Stimulated activated CD8-positive, alpha-beta memory T cell treated with anti-CD3 and anti-CD28 coated beads, Interleukin-2, amount 100 ng/mL, for 48 hours (primary cell): ENCODE data around the gene COL18A1.

Experiments
- DNase-seq, 2 donors: peaks; one replicate each; pipeline ENCODE4 v3.0.0-alpha.2; 2020; ENCODE audit warnings: low read depth in 2 of 2

The COL18A1 gene

GRCh38 chr21:45545691-45546531 is 140.9 kb downstream of the COL18A1 start:
- no peak for DNase-seq

GRCh38 chr21:45546636-45547544 is 141.9 kb downstream of the COL18A1 start:
- DNase-seq = no peak

GRCh38 chr21:45547545-45547900 is 142.6 kb downstream of the COL18A1 start:
- no peak for DNase-seq

GRCh38 chr21:45548711-45549491 is 143.9 kb downstream of the COL18A1 start:
- DNase-seq = no peak

GRCh38 chr21:45549626-45550463 is 144.9 kb downstream of the COL18A1 start:
- no peak for DNase-seq

GRCh38 chr21:45550522-45551210 is 145.7 kb downstream of the COL18A1 start:
- DNase-seq = peak in 1 of 2 donors; percentile 52

- peak in 1 of 2 donors; percentile 34 for DNase-seq
Measured at GRCh38 chr21:45551316-45551715, 146.4 kb downstream of the COL18A1 start.

GRCh38 chr21:45551783-45552695 is 147.1 kb downstream of the COL18A1 start:
- DNase-seq = no peak

GRCh38 chr21:45552696-45553391 is 147.9 kb downstream of the COL18A1 start:
- DNase-seq = no peak

GRCh38 chr21:45554477-45555175 is 149.7 kb downstream of the COL18A1 start:
- peak; percentile 76 to 83 for DNase-seq

- DNase-seq = no peak
Measured at GRCh38 chr21:45555251-45555556, 150.2 kb downstream of the COL18A1 start.

- peak; percentile 49 to 54 for DNase-seq
Measured at GRCh38 chr21:45555557-45556301, 150.8 kb downstream of the COL18A1 start.

- DNase-seq = no peak
Measured at GRCh38 chr21:45556302-45556644, 151.3 kb downstream of the COL18A1 start.

GRCh38 chr21:45556645-45557615 is 152.0 kb downstream of the COL18A1 start:
- DNase-seq = no peak

- no peak for DNase-seq
Measured at GRCh38 chr21:45557616-45558043, 152.7 kb downstream of the COL18A1 start.

- DNase-seq = no peak
Measured at GRCh38 chr21:45558044-45558721, 153.2 kb downstream of the COL18A1 start.
